Activated CD4-positive, alpha-beta T cell treated with anti-CD3 and anti-CD28 coated beads, Interleukin-2, amount 10 ng/mL, durations not matched to agents 7 days and 5 days (primary cell): ENCODE measurements around the gene NEO1. TPM values are rescaled to one million over a fixed set of nuclear protein-coding genes. Genes with fewer than 3 reads are reported as not detected.
"Not testable (repeated sequence)": the region's sequence is repeated elsewhere in the genome, so short reads cannot be mapped to it uniquely, and the experiment has no call there.

Experiments
- CTCF ChIA-PET: fragments of 350-600 bp; sonication (Branson Sonifier 250); formaldehyde crosslinking; loops from one replicate; lab custom pipeline; 2021; ENCODE audit warnings: antibody characterized with exemption; lab: Charles Lee
- POLR2A ChIA-PET: fragments of 350-600 bp; sonication (Branson Sonifier 250); formaldehyde crosslinking; loops from one replicate; lab custom pipeline; 2021; ENCODE audit warnings: antibody characterized with exemption; lab: Charles Lee
- DNase-seq: peaks from one replicate; pipeline ENCODE4 v3.0.0-alpha.2; 2020
- H3K27ac Mint-ChIP-seq: one replicate; pipeline ENCODE4 v1.8.0; 2021; ENCODE audit warnings: mild to moderate bottlenecking, moderate library complexity, mixed read lengths
- H3K27me3 Mint-ChIP-seq: one replicate; pipeline ENCODE4 v1.8.0; 2021; ENCODE audit warnings: mixed read lengths
- H3K36me3 Mint-ChIP-seq: one replicate; pipeline ENCODE4 v1.8.0; 2021; ENCODE audit warnings: low read depth, mixed read lengths
- H3K4me1 Mint-ChIP-seq: one replicate; pipeline ENCODE4 v1.8.0; 2021; ENCODE audit warnings: mixed read lengths
- H3K4me3 Mint-ChIP-seq: one replicate; pipeline ENCODE4 v1.8.0; 2021; ENCODE audit warnings: mild to moderate bottlenecking, moderate library complexity, mixed read lengths
- H3K9me3 Mint-ChIP-seq: one replicate; pipeline ENCODE4 v1.8.0; 2021; ENCODE audit warnings: mixed read lengths
- total RNA-seq, 2 experiments: library from RNA; stranded (reverse); gene quantifications; one replicate each; pipeline ENCODE4 v1.2.3, GENCODE V29; 2021

The NEO1 gene
- total RNA-seq, 2 experiments from 2014 or later: 4.3 to 5.8 TPM

- ChIA-PET CTCF (interaction anchor here (1.6 kb wide), 1 partner anchor 98 kb away, joined by 3 read pairs; no protein-coding TSS in a partner anchor), POLR2A (no interaction called here)
- Mint-ChIP-seq H3K9me3 (peaks cover 5% of the 10 kb centered on the region), H3K4me3 (no peak overlapping the region), H3K27me3 (no peaks in the 10 kb centered on the region), H3K4me1 (peaks cover 29% of the 10 kb centered on the region), H3K36me3 (peaks cover 8% of the 10 kb centered on the region), H3K27ac (peak overlapping the region; percentile 55)
- DNase-seq: no peak
Observed at GRCh38 chr15:73142802-73143762, 90.8 kb downstream of the NEO1 start.

GRCh38 chr15:73143763-73144155 lies 91.5 kb downstream of the NEO1 start:
- Mint-ChIP-seq H3K4me3 (no peak overlapping the region), H3K27ac (no peak overlapping the region)
- CTCF ChIA-PET: no interaction called here

GRCh38 chr15:73146419-73146818 lies 94.2 kb downstream of the NEO1 start:
- no peak overlapping the region for H3K27ac Mint-ChIP-seq
- H3K4me1 Mint-ChIP-seq: peaks cover 21% of the 10 kb centered on the region
- peaks cover 11% of the 10 kb centered on the region for H3K9me3 Mint-ChIP-seq
- POLR2A ChIA-PET: no interaction called here
- H3K36me3 Mint-ChIP-seq: peaks cover 8% of the 10 kb centered on the region
- CTCF ChIA-PET: no interaction called here
- H3K27me3 Mint-ChIP-seq: no peaks in the 10 kb centered on the region
- no peak overlapping the region for H3K4me3 Mint-ChIP-seq
- no peak for DNase-seq

More at GRCh38 chr15:73143763-73144155, 91.5 kb downstream of the NEO1 start:
- DNase-seq: no peak
- Mint-ChIP-seq H3K27me3 (no peaks in the 10 kb centered on the region), H3K4me1 (peaks cover 29% of the 10 kb centered on the region), H3K9me3 (peaks cover 5% of the 10 kb centered on the region), H3K36me3 (peaks cover 8% of the 10 kb centered on the region)
- POLR2A ChIA-PET: no interaction called here

GRCh38 chr15:73150831-73151230 lies 98.6 kb downstream of the NEO1 start:
- no peak overlapping the region for H3K4me3 Mint-ChIP-seq
- H3K27ac Mint-ChIP-seq: no peak overlapping the region
- H3K36me3 Mint-ChIP-seq: peaks cover 7% of the 10 kb centered on the region
- POLR2A ChIA-PET: interaction anchor here (0.7 kb wide), 1 partner anchor 55 kb away, joined by 4 read pairs; no protein-coding TSS in a partner anchor
- peaks cover 18% of the 10 kb centered on the region for H3K9me3 Mint-ChIP-seq
- DNase-seq: no peak
- CTCF ChIA-PET: no interaction called here
- H3K27me3 Mint-ChIP-seq: no peaks in the 10 kb centered on the region
- peaks cover 5% of the 10 kb centered on the region for H3K4me1 Mint-ChIP-seq

GRCh38 chr15:73153024-73153423 lies 100.8 kb downstream of the NEO1 start:
- Mint-ChIP-seq H3K36me3 (peaks cover 7% of the 10 kb centered on the region), H3K4me1 (peaks cover 5% of the 10 kb centered on the region), H3K27me3 (no peaks in the 10 kb centered on the region), H3K4me3 (no peak overlapping the region), H3K9me3 (peaks cover 26% of the 10 kb centered on the region), H3K27ac (no peak overlapping the region)
- ChIA-PET CTCF (no interaction called here), POLR2A (no interaction called here)
- DNase-seq: no peak

- no peak overlapping the region for H3K4me3 Mint-ChIP-seq
- POLR2A ChIA-PET: no interaction called here
- peaks cover 7% of the 10 kb centered on the region for H3K36me3 Mint-ChIP-seq
- H3K27ac Mint-ChIP-seq: no peak overlapping the region
- DNase-seq: no peak
- H3K9me3 Mint-ChIP-seq: peaks cover 26% of the 10 kb centered on the region
- no peaks in the 10 kb centered on the region for H3K27me3 Mint-ChIP-seq
- CTCF ChIA-PET: no interaction called here
- peaks cover 5% of the 10 kb centered on the region for H3K4me1 Mint-ChIP-seq
Observed at GRCh38 chr15:73153447-73153846, 101.2 kb downstream of the NEO1 start.

GRCh38 chr15:73156431-73157191 lies 104.3 kb downstream of the NEO1 start:
- peaks cover 7% of the 10 kb centered on the region for H3K36me3 Mint-ChIP-seq
- H3K9me3 Mint-ChIP-seq: peaks cover 20% of the 10 kb centered on the region
- H3K4me1 Mint-ChIP-seq: peaks cover 5% of the 10 kb centered on the region
- ChIA-PET POLR2A (no interaction called here), CTCF (no interaction called here)
- no peak overlapping the region for H3K27ac Mint-ChIP-seq
- no peak for DNase-seq
- no peak overlapping the region for H3K4me3 Mint-ChIP-seq
- H3K27me3 Mint-ChIP-seq: peaks cover 2% of the 10 kb centered on the region

- CTCF ChIA-PET: no interaction called here
- DNase-seq: no peak
- H3K4me1 Mint-ChIP-seq: peaks cover 7% of the 10 kb centered on the region
- peaks cover 4% of the 10 kb centered on the region for H3K27me3 Mint-ChIP-seq
- H3K9me3 Mint-ChIP-seq: peaks cover 10% of the 10 kb centered on the region
- POLR2A ChIA-PET: no interaction called here
- no peak overlapping the region for H3K4me3 Mint-ChIP-seq
- no peak overlapping the region for H3K27ac Mint-ChIP-seq
- H3K36me3 Mint-ChIP-seq: peaks cover 4% of the 10 kb centered on the region
Observed at GRCh38 chr15:73161546-73161945, 109.3 kb downstream of the NEO1 start.

GRCh38 chr15:73165435-73165834 lies 113.2 kb downstream of the NEO1 start:
- Mint-ChIP-seq H3K9me3 (peaks cover 8% of the 10 kb centered on the region), H3K36me3 (peaks cover 4% of the 10 kb centered on the region), H3K4me1 (peaks cover 7% of the 10 kb centered on the region), H3K27me3 (peaks cover 2% of the 10 kb centered on the region), H3K4me3 (no peak overlapping the region), H3K27ac (peak overlapping the region; percentile 20)
- POLR2A ChIA-PET: no interaction called here
- no peak for DNase-seq
- CTCF ChIA-PET: no interaction called here

- DNase-seq: no peak
- ChIA-PET CTCF (no interaction called here), POLR2A (no interaction called here)
- Mint-ChIP-seq H3K27ac (no peak overlapping the region), H3K27me3 (peaks cover 2% of the 10 kb centered on the region), H3K4me1 (peaks cover 7% of the 10 kb centered on the region), H3K36me3 (peaks cover 4% of the 10 kb centered on the region), H3K9me3 (peaks cover 8% of the 10 kb centered on the region), H3K4me3 (no peak overlapping the region)
Observed at GRCh38 chr15:73165844-73166243, 113.6 kb downstream of the NEO1 start.

GRCh38 chr15:73166711-73167110 lies 114.4 kb downstream of the NEO1 start:
- CTCF ChIA-PET, H3K4me1 Mint-ChIP-seq, POLR2A ChIA-PET, H3K9me3 Mint-ChIP-seq, H3K4me3 Mint-ChIP-seq, H3K36me3 Mint-ChIP-seq, H3K27me3 Mint-ChIP-seq, H3K27ac Mint-ChIP-seq, DNase-seq: not testable (repeated sequence)

- no peak overlapping the region for H3K27ac Mint-ChIP-seq
- H3K4me3 Mint-ChIP-seq: no peak overlapping the region
- ChIA-PET CTCF (no interaction called here), POLR2A (no interaction called here)
- H3K36me3 Mint-ChIP-seq: peaks cover 4% of the 10 kb centered on the region
- peaks cover 7% of the 10 kb centered on the region for H3K4me1 Mint-ChIP-seq
- H3K9me3 Mint-ChIP-seq: peaks cover 8% of the 10 kb centered on the region
- no peaks in the 10 kb centered on the region for H3K27me3 Mint-ChIP-seq
- DNase-seq: no peak
Observed at GRCh38 chr15:73168487-73168886, 116.2 kb downstream of the NEO1 start.

- H3K27me3 Mint-ChIP-seq: no peaks in the 10 kb centered on the region
- H3K9me3 Mint-ChIP-seq: no peaks in the 10 kb centered on the region
- H3K27ac Mint-ChIP-seq: no peak overlapping the region
- POLR2A ChIA-PET: no interaction called here
- CTCF ChIA-PET: no interaction called here
- H3K4me3 Mint-ChIP-seq: no peak overlapping the region
- no peaks in the 10 kb centered on the region for H3K36me3 Mint-ChIP-seq
- H3K4me1 Mint-ChIP-seq: no peaks in the 10 kb centered on the region
- no peak for DNase-seq
Observed at GRCh38 chr15:73171711-73172110, 119.4 kb downstream of the NEO1 start.
